ENCODE results near the gene ZNF324B.
"Not testable (repeated sequence)": the region's sequence is repeated elsewhere in the genome, so short reads cannot be mapped to it uniquely, and the experiment has no call there.

ZNF324B gene

GRCh38 chr19:58451358-58452101 lies at the start of gene ZNF324B:
TSS of gene ZNF324B (plus strand) at chr19:58451622. CDS start at chr19:58453702, 2,080 bp downstream.
- DNase-seq, result peak; percentile 95

DNA sequence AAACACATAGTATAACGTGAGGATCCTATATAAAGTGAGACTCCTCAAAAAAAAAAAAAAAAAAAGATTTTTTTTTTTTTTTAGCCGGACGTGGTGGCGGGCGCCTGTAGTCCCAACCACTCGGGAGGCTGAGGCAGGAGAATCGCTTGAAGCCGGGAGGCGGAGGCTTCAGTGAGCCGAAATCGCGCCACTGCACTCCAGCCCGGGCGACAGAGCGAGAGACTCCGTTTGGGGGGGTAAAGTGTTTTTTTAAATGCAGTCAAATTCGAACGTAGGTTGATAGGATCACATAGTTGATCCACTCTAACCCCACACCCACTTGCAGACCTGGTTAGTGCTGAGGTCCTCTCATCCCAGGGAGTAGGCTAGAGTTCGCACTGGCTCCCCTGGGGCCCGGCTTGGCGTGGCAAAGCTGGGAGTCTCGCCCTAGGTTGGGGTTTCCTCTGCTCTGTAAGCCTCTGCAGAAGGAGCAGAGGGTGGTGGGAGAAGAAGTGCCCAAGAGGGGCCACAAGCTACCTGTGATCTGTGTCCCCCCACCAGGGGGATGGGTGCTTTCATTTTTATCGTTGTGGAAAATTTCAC lies 49.5 kb upstream of the ZNF324B start:
- DNase-seq, result no peak

GRCh38 chr19:58403920-58404478 lies 47.4 kb upstream of the ZNF324B start:
- DNase-seq, result not testable (repeated sequence)

DNA sequence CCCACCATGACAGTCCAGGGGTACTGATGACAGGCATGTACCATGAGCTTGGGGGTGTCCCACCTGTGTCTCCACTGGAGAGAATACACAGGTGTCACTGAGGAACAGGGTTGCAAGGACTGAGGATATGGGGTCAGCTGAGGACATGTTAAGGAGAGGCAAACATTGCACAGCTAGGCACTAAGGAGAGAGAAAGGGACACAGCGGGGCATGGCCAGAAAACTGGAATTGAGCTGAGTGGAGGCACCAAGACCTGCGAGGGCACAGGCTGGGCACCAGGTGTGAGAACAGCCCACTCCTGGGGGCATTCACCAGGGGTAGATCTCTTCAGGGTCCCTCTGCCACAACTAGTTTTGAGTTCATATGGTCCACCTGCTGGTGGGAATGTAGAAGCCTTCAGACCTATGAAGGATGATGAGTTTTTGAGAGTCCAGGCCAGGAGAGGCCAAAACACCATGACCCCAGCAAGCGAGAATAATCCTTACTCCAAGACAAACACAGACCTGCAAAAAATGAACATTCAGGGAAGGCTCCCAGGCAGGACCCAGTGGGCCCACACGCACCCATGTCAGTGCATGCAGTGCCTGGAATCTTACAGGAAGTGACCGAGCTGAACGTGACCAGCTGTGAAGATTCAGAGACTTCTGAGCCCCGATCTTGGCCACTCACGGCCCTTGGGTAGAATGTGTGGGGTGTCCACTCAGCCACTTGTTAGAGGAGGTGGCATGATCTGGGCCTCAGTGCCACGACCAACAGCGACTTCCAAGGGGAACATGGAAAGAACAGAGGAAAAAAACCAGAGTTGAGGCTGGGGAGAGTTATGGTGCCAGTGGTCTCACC lies 44.4 kb upstream of the ZNF324B start:
- no peak for DNase-seq

DNA sequence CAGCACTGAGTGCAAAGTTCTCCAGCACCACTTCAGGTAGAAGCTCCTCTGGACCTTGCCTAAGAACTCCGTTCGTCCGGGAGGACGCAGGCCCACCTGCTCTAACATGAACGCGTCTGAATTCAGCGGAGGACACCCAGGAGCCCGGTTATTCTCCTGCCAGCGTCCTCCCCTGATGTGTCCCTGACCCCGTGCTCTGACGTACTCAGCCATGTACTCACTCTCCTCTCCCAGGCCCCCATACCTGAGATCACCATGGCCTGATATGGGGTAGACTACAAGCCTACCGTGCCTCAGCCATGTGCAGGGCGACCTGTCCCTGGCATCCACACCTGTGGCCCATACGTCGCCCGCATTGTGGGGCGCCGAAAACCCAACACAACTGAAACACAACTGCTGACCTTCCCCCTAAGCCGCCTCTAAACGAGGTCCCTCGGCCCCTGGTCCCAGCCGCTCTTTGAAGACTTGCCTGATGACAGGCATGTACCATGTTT lies 43.7 kb upstream of the ZNF324B start:
- no peak for DNase-seq

DNA sequence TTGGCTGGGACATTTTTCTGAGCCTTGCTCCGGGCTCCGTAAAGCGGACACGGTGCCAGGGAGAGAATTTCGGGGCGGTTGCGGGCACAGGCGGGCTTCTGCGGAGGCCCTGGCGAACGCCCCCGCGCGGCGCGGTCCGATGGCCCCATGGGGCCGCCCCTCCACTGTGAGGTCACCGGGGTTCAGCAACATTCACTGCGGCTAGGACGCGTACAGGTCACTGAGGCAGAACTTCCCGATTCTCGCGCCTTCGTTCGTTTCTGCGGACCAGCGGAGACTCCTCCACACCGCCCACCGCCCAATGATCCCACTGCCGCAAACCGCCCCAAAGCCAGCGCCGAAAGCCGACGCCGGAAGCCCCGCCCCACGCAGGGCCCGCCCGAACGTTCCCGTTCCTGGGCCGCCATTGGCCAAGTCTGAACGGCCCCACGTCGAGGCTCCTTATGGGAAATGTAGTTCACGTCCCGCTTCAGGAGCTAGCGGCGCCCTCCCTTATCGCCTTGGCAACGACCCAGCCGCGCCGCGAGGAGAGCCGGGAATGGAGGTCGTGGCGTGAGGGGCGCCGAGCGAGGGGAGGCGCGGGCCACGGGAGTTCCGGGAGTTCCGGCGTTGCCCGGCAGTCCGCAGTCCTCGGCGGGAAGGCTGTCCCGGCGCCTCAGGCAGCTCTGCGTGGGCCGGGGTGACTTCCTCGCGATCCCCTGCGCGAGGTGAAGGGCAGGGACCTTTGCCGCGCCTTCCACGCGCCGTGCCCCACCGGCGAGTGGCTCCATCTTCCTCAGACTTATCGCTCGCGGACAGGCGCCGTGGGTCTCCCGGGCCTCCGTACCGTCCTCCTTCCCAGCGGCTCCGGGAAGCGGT lies 43.0 kb upstream of the ZNF324B start, which contains the start of gene ZNF584:
ZNF584 (plus strand) TSS at position 498 of the 858 bp plus-strand sequence. CDS start 499 bp downstream, outside the sequence.
- DNase-seq, result peak; percentile 93

GRCh38 chr19:58409010-58409790 lies 42.2 kb upstream of the ZNF324B start:
- DNase-seq, result no peak

DNA sequence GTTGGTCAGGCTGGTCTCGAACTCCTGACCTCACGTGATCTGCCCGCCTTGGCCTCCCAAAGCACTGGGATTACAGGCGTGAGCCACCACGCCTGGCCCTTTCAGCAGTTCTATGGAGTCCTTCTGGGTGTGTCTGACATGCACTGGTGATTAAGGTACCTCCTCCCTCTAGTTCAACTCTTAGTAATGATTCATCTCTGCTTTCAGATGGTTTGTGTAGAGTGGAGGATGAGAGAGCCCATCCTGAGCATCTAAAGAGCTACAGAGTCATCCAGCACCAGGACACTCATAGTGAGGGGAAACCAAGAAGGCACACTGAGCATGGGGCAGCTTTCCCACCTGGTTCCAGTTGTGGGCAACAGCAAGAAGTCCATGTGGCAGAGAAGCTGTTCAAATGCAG lies 34.8 kb upstream of the ZNF324B start:
- DNase-seq, result no peak

GRCh38 chr19:58417071-58417470 lies 34.4 kb upstream of the ZNF324B start:
- no peak for DNase-seq

GRCh38 chr19:58428617-58429016 lies 22.8 kb upstream of the ZNF324B start:
- DNase-seq, result no peak

DNA sequence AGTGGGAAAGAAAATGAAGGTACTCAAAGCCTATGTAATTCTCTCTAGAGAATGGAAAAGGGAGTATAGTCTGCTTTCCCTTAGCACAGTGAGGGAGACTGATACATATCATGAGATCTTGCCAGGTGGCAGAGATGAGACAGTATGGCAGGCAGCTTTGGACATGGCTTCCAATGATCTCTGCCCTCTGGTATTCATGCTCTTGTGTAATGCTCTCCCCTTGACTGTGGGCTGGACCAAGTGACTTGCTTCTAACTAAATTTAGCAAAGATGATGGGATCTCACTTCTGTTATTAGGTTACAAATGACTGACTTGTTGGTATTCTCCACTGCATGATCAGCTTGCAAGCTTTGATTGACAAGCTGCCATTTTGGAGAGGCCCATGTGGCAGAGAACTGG lies 21.7 kb upstream of the ZNF324B start:
- no peak for DNase-seq

DNA sequence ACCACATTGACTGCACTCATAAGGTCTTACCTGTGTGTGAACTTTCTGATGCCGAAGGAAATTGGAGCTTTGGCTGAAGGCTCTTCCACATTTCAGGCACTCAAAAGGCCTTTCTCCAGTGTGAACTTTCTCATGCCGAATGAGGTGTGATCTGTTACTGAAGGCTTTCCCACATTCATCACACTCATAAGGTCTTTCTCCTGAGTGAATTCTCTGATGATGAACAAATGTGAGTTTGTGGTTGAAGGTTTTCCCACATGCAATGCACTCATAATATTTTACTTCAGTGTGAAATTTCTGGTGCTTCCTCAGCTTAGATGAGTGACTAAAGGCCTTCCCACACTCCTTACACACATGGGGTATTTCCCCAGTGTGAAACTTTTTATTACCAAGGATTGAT lies 17.2 kb upstream of the ZNF324B start:
- no peak for DNase-seq

DNA sequence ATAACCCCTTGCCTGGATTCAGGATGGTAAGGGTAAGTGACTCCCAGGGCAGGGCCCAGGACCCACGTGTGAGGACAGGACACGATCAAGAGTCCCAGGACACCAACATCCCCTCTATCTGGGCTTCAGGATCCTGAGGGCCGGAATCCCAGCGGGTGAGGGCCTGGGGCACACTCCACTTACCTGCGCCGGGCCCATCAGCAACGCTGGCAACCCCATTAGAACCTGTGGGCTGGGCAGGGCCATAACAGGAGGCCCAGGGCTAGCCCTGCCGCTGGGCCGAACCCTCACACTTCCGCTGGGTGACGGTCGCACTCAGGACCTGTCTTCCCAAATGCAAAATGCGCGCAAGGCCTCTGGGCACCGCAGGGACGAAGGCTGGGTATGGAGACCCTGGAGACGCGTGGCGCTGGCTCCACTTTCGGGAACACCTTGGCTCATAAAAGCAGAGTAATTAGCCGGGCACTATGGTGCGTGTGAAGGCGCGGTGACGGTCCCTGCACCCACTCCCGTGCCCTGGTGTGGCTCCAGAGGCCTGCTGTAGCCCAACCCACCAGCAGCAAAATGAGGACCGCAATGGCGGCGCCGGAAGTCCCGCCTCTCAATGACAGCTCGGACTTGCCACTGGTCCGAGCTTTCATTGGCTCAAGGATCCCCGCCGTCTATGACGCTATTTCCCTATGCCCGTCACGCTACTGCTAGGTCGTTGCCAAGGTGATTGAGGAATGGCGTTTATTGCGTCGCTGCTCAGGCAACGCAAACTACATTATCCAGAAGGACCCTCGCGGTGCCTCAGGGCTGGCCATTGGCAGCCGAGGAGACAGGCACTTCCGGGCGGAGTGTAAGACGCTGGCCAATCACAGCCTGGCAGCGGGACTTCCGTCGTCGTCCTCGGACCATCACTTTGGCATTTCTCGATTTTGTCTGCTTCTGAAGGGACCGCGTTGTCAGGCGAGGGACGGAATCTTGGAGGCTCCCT lies 11.6 kb upstream of the ZNF324B start, which contains the start of gene ZNF132:
ZNF132 (minus strand) TSS at position 578 of the 979 bp plus-strand sequence; CDS start at position 246, 332 bp downstream.
- DNase-seq, result peak; percentile 84

DNA sequence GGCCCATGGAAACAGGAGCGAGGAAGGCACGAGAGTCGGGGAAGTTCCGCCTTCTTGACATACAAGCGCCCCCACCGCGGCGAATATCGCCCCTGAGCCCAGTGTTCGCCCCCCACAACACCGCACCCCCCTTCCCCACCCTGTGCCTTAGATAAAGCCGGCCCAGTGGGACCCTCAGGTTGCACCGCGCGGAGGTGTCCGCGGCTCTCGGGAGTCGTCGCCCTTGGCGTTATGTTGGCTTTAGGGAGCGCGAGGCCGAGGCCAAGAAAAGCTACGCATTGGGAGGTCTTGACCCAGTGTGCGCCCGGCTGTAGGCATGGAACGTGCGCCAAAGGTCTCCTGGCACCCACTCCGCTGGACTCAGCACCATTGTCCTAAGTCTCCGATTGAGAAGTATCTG lies 10.9 kb upstream of the ZNF324B start:
- DNase-seq, result no peak

DNA sequence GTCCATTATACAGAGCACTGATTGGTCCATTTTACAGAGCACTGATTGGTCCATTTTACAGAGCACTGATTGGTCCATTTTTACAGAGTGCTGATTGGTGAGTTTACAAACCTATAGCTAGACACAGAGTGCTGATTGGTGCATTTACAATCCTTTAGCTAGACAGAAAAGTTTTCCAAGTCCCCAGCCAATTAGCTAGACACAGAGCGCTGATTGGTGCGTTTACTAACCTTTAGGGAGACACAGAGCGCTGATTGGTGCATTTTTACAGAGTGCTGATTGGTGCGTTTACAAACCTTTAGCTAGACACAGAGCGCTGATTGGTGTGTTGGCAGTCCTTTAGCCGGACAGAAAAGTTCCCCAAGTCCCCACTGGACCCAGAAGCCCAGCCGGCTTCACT lies 8.4 kb upstream of the ZNF324B start:
- DNase-seq, result not testable (repeated sequence)

- DNase-seq, result not testable (repeated sequence)
These were observed 2.6 kb upstream of the ZNF324B start for GRCh38 chr19:58448860-58449259.

- not testable (repeated sequence) for DNase-seq
These were observed 1.4 kb upstream of the ZNF324B start for GRCh38 chr19:58449980-58450379.

DNA sequence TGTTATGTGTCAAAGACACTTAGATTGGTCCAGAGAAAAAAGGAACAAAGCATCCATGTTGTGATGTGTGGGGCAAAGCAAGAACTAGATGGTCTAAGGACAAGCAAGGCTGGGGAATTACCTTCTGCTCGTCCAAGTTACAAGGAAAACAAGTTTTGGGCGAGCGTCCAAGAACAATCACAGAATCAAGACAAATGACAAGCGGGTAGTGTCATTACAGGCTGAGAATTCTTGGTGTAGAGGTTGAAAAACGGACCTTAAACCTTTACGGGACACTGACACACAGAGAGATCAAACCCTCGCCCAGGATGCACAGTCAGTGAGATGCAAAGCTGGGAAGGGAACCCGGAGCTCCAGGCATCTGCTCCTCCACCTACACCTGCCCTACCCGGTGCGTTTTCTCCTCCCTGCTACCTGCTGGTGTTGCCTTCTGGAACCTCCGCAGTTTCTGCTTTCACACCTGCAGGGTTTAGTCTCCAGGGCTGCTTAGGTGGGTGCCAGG lies 515 bp upstream of the ZNF324B start:
- no peak for DNase-seq

GRCh38 chr19:58453743-58454142 lies 2.3 kb downstream of the ZNF324B start:
- no peak for DNase-seq

DNA sequence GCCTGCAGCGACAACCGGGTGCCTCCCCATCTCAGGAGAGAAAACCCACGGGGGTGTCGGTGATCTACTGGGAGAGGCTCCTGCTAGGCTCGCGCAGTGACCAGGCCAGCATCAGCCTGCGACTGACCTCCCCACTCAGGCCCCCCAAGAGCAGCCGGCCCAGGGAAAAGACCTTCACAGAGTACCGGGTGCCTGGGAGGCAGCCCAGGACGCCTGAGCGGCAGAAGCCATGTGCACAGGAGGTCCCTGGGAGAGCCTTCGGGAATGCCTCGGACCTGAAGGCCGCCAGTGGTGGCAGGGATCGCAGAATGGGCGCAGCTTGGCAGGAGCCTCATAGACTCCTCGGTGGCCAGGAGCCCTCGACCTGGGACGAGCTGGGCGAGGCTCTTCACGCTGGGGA lies 3.9 kb downstream of the ZNF324B start:
- no peak for DNase-seq

Data from stimulated activated CD4-positive, alpha-beta T cell treated with anti-CD3 and anti-CD28 coated beads, Interleukin-12 subunit alpha, Interleukin-12 subunit beta, amount 100 ng/mL, for 4 hours (primary cell).